Measurements from ENCODE around the gene KY.

- no peak for TF ChIP-seq CTCF (conservative IDR thresholded peaks at IDR 0.05; ENCODE audit: low read length)
- no peak for TF ChIP-seq EZH2phosphoT487 (IDR thresholded peaks at IDR 0.05; ENCODE audit: borderline replicate concordance, low read depth, low read length)
These were observed 35.1 kb downstream of the KY start for GRCh38 chr3:134615743-134616142.

Data from OCI-LY7 (cell line).